Stimulated activated effector memory CD8-positive, alpha-beta T cell treated with anti-CD3 and anti-CD28 coated beads, Interleukin-12 subunit alpha, Interleukin-12 subunit beta, amount 100 ng/mL, for 72 hours (primary cell): ENCODE measurements around the gene MYO18B.

Experiments
- ATAC-seq: fragments of 150-1000 bp; cut with Tn5 transposase; 2 replicates; pipeline ENCODE4 v1.10.0; 2021
- DNase-seq, 2 donors: peaks; one replicate each; pipeline ENCODE4 v3.0.0; 2021 to 2022; ENCODE audit warnings: low spot score in 2 of 2
- H3K27ac Mint-ChIP-seq: one replicate; pipeline ENCODE4 v1.8.0; 2022; ENCODE audit warnings: mild to moderate bottlenecking, mixed read lengths
- H3K36me3 Mint-ChIP-seq: one replicate; pipeline ENCODE4 v1.8.0; 2022; ENCODE audit warnings: mild to moderate bottlenecking, mixed read lengths
- H3K4me1 Mint-ChIP-seq: one replicate; pipeline ENCODE4 v1.8.0; 2022; ENCODE audit warnings: mixed read lengths
- H3K4me3 Mint-ChIP-seq: one replicate; pipeline ENCODE4 v1.8.0; 2022; ENCODE audit warnings: mild to moderate bottlenecking, mixed read lengths
- H3K9me3 Mint-ChIP-seq: one replicate; pipeline ENCODE4 v1.8.0; 2022; ENCODE audit warnings: mixed read lengths

MYO18B gene

GRCh38 chr22:25741692-25742626 is at the start of gene MYO18B:
MYO18B (plus strand) TSS chr22:25742188; CDS start chr22:25761093, 18,905 bp downstream.
- Mint-ChIP-seq H3K4me1 (peaks cover 29% of the 10 kb centered on the region), H3K36me3 (no peaks in the 10 kb centered on the region), H3K4me3 (no peak within 1 kb of the TSS), H3K9me3 (no peaks in the 10 kb centered on the region), H3K27ac (peak within 1 kb of the TSS; percentile 73)
- ATAC-seq (no peak), DNase-seq (no peak)

DNA sequence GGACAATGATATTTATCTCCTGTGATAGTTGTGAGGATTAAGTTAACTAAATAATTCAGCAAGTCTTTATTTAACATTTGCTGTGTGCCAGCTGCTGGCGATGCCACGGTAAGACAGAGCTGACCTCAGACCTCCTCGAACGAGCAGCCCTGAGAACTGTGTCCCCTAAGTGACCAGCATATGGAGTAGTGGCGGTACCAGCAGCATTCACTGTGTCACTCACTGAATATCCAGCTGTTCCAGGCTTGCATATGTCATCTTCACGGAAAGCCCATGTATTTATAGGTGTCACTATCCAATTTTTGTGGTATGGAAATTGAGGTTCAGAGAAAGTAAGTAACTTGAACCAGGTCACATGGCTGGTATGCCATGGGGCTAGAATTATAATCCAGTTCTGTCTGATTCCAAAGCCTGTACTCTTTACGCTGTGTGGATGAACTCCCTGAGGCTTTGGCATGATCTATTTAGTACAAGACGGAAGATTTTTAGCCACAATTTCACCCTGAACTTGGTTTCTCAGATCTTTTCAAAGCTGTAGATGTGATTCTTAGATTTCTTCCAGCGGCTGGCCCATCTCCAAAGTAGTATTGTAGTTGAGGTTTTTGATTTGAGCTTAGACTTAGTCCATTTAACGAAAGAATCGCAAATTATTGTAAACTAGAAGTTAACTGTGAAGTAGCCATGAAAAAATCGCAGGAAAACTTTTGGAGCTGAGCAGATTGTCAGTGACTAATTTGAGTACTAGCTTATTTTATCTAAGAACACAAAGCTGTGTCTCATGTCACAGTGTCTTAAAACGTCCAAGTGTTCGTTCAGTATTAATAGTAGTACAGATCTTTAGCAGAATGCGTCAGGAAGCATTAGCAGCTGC is 49.4 kb upstream of the MYO18B start:
- Mint-ChIP-seq H3K36me3 (no peaks in the 10 kb centered on the region), H3K4me3 (no peak overlapping the region), H3K27ac (no peak overlapping the region), H3K9me3 (no peaks in the 10 kb centered on the region), H3K4me1 (no peaks in the 10 kb centered on the region)
- DNase-seq (no peak), ATAC-seq (no peak)

DNA sequence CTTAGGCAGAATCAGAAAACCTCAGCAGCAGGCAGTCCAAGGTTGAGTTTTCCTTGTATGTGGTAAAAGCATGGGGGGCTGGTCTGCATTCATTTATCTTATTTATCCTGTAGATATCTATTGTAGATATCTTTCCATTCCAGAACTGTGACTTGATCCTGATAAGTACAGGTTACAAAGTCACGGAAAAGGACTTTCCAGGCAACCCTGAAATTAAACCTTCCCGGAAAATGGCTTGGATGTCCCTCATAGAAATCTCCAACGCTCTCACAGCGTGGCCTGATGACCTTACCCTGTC is 48.8 kb upstream of the MYO18B start:
- H3K9me3 Mint-ChIP-seq: no peaks in the 10 kb centered on the region
- no peaks in the 10 kb centered on the region for H3K36me3 Mint-ChIP-seq
- no peak for ATAC-seq
- no peak overlapping the region for H3K27ac Mint-ChIP-seq
- no peak for DNase-seq
- no peaks in the 10 kb centered on the region for H3K4me1 Mint-ChIP-seq
- H3K4me3 Mint-ChIP-seq: no peak overlapping the region

GRCh38 chr22:25694196-25694907 is 47.6 kb upstream of the MYO18B start:
- H3K36me3 Mint-ChIP-seq: no peaks in the 10 kb centered on the region
- ATAC-seq (no peak), DNase-seq (no peak)
- no peaks in the 10 kb centered on the region for H3K4me1 Mint-ChIP-seq
- H3K9me3 Mint-ChIP-seq: no peaks in the 10 kb centered on the region
- H3K27ac Mint-ChIP-seq: no peak overlapping the region
- no peak overlapping the region for H3K4me3 Mint-ChIP-seq

GRCh38 chr22:25695146-25695545 is 46.8 kb upstream of the MYO18B start:
- no peaks in the 10 kb centered on the region for H3K4me1 Mint-ChIP-seq
- H3K4me3 Mint-ChIP-seq: no peak overlapping the region
- H3K36me3 Mint-ChIP-seq: no peaks in the 10 kb centered on the region
- ATAC-seq: no peak
- no peak overlapping the region for H3K27ac Mint-ChIP-seq
- no peaks in the 10 kb centered on the region for H3K9me3 Mint-ChIP-seq
- no peak for DNase-seq

GRCh38 chr22:25696763-25697162 is 45.2 kb upstream of the MYO18B start:
- DNase-seq: no peak
- no peaks in the 10 kb centered on the region for H3K9me3 Mint-ChIP-seq
- no peak overlapping the region for H3K4me3 Mint-ChIP-seq
- H3K4me1 Mint-ChIP-seq: no peaks in the 10 kb centered on the region
- H3K27ac Mint-ChIP-seq: no peak overlapping the region
- ATAC-seq: no peak
- no peaks in the 10 kb centered on the region for H3K36me3 Mint-ChIP-seq

DNA sequence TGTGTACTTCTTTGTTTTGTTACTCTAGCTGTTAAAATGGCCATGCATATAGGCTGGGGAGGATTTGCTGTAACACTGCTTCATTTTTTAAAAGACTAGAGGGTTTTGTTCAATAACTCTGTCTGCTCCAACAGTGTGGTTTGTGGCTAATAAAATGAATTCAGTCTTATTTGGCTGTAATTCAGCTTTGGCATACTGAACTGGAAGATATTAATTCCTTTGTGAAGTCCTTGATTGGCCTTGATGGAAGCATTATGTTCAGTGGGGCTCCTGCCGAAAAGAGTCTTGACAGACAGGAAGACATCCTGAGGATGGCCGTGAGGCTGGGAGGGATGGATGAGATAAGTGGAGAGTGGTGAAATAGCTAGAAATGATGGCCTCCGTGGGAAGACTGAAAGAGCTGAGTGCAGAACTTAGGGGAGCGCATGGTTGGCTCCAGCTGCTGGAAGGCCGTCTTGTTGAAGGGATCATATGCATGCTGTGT is 44.8 kb upstream of the MYO18B start:
- DNase-seq (no peak), ATAC-seq (no peak)
- H3K27ac Mint-ChIP-seq: no peak overlapping the region
- no peaks in the 10 kb centered on the region for H3K9me3 Mint-ChIP-seq
- no peaks in the 10 kb centered on the region for H3K36me3 Mint-ChIP-seq
- H3K4me1 Mint-ChIP-seq: no peaks in the 10 kb centered on the region
- no peak overlapping the region for H3K4me3 Mint-ChIP-seq

DNA sequence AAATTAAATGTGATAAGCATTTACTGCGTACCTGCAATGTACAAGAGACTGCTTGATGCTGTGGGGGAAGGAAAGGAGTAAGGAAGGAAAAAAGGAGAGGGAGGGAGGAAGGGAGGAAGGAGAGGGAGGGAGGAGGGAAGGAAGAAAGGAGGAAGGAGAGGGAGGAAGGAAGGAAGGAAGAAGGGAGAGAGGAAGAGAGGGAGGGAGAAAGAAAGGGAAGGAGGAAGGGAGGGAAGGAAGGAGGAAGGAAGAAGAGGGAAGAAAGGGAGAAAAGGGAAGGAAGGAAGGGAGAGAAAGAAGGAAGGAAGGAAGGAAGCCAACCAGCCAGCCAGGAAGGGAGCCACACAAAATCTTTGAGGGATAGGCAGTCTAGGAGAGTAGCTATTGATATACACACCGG is 44.0 kb upstream of the MYO18B start:
- Mint-ChIP-seq H3K4me1 (no peaks in the 10 kb centered on the region), H3K4me3 (no peak overlapping the region), H3K36me3 (no peaks in the 10 kb centered on the region), H3K9me3 (no peaks in the 10 kb centered on the region), H3K27ac (no peak overlapping the region)
- no peak for DNase-seq
- no peak for ATAC-seq

- ATAC-seq (no peak), DNase-seq (no peak)
- Mint-ChIP-seq H3K9me3 (no peaks in the 10 kb centered on the region), H3K27ac (no peak overlapping the region), H3K36me3 (no peaks in the 10 kb centered on the region), H3K4me3 (no peak overlapping the region), H3K4me1 (no peaks in the 10 kb centered on the region)
Observed at GRCh38 chr22:25698461-25698860, 43.5 kb upstream of the MYO18B start.

DNA sequence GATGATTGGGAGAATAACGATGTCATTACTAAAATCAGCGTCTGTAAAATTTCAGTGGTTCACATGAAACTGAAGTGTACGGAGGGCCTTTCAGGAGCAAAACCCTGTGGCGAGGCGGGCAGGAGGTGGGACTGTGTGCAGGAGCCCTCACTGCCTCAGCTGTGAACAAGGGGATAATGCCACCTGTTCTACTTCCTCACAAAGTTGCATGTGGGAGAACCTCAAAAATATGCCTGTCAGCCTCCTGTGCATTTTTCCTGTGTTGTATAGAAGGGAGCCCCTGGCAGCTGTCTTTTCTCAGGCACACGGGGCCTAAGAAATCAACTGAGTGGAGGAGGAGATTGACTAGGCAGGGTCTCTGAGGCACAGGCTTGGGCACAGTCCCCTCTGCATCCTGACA is 43.0 kb upstream of the MYO18B start:
- H3K27ac Mint-ChIP-seq: no peak overlapping the region
- no peaks in the 10 kb centered on the region for H3K4me1 Mint-ChIP-seq

GRCh38 chr22:25701056-25701780 is 40.8 kb upstream of the MYO18B start:
- H3K9me3 Mint-ChIP-seq: no peaks in the 10 kb centered on the region
- no peaks in the 10 kb centered on the region for H3K36me3 Mint-ChIP-seq
- no peak overlapping the region for H3K4me3 Mint-ChIP-seq
- DNase-seq (no peak), ATAC-seq (no peak)
- no peaks in the 10 kb centered on the region for H3K4me1 Mint-ChIP-seq
- H3K27ac Mint-ChIP-seq: no peak overlapping the region

More for the DNA sequence above, 43.0 kb upstream of the MYO18B start:
- Mint-ChIP-seq H3K9me3 (no peaks in the 10 kb centered on the region), H3K4me3 (no peak overlapping the region), H3K36me3 (no peaks in the 10 kb centered on the region)
- ATAC-seq: no peak
- no peak for DNase-seq

DNA sequence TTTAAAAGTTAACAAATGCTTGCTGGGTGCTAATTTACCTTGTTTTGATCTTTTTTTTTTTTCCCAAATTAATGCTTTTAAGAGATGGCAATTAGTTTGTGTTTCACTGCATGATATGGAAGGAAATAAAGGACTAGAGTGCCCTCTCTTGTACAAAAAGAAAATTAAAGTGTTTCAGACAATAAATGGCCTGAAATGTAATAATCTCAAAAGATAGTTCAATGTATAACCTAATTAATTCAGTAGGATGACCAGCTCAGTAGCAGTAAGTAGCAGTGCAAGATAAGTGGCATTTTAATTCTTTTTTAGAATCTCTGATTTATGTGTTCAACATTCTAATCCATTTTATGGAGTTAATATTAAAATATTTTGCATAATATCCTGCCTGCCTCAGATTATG is 39.9 kb upstream of the MYO18B start:
- no peak for ATAC-seq
- no peaks in the 10 kb centered on the region for H3K36me3 Mint-ChIP-seq
- no peaks in the 10 kb centered on the region for H3K4me1 Mint-ChIP-seq
- no peak overlapping the region for H3K27ac Mint-ChIP-seq
- H3K4me3 Mint-ChIP-seq: no peak overlapping the region
- DNase-seq: no peak
- H3K9me3 Mint-ChIP-seq: no peaks in the 10 kb centered on the region

- ATAC-seq (peak; percentile 83), DNase-seq (peak in 1 of 2 donors; percentile 61)
- Mint-ChIP-seq H3K9me3 (no peaks in the 10 kb centered on the region), H3K4me1 (no peaks in the 10 kb centered on the region), H3K36me3 (no peaks in the 10 kb centered on the region), H3K4me3 (no peak overlapping the region), H3K27ac (no peak overlapping the region)
Observed at GRCh38 chr22:25702571-25703167, 39.3 kb upstream of the MYO18B start.

DNA sequence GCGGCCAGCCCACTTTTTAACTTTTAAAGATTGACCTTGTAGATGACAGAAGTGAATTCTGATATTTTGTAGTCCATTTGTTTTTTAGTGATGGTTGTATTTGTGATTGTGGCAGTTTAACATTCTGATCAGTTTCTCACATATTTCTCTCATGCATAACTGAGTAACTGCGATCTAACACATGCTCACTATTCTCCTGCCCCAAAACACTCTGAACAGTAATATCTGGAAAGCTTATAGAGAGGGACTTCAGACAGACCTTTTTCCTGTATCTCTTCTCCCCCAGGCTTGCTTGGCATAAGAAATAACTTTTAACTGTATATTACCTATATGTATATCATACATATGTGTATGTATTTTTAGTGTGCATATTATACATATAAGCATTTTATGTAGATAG is 37.3 kb upstream of the MYO18B start:
- peaks cover 6% of the 10 kb centered on the region for H3K36me3 Mint-ChIP-seq
- no peak for DNase-seq
- H3K9me3 Mint-ChIP-seq: no peaks in the 10 kb centered on the region
- no peak overlapping the region for H3K27ac Mint-ChIP-seq
- H3K4me3 Mint-ChIP-seq: no peak overlapping the region
- peak; percentile 29 for ATAC-seq
- peaks cover 2% of the 10 kb centered on the region for H3K4me1 Mint-ChIP-seq
